Muscle of leg (tissue), 11 donors: Measurements from ENCODE around the gene FRMD4A. TPM values are rescaled to one million over a fixed set of nuclear protein-coding genes. Genes with fewer than 3 reads are reported as not detected.

Source experiments
- DNase-seq: peaks from one replicate; pipeline ENCODE4 v3.0.0; 2013
- H3K27ac ChIP-seq: one replicate; pipeline ENCODE4 v1.5.1; 2013; ENCODE audit warnings: mild to moderate bottlenecking, low read length, control low read depth
- H3K27me3 ChIP-seq: one replicate; pipeline ENCODE4 v1.6.1; 2013; ENCODE audit warnings: low read length; ENCODE audit not compliant: control insufficient read depth, insufficient read depth
- H3K36me3 ChIP-seq: one replicate; pipeline ENCODE4 v1.6.1; 2013; ENCODE audit warnings: low read length; ENCODE audit not compliant: control insufficient read depth, insufficient read depth
- H3K4me1 ChIP-seq: one replicate; pipeline ENCODE4 v1.6.1; 2013; ENCODE audit warnings: low read length; ENCODE audit not compliant: control insufficient read depth, insufficient read depth
- H3K4me3 ChIP-seq: one replicate; pipeline ENCODE4 v1.5.1; 2013; ENCODE audit warnings: low read length, control low read depth
- H3K9me3 ChIP-seq: replicated peaks from 2 replicates; pipeline ENCODE4 v1.6.1; 2013; ENCODE audit warnings: low read depth, low read length; ENCODE audit not compliant: control insufficient read depth
- WGBS: methylation state at CpG from one replicate; pipeline ENCODE4 v1.1.5; 2013; ENCODE audit warnings: missing lambda C conversion rate; ENCODE audit not compliant: insufficient coverage; 5-methylcytosine and 5-hydroxymethylcytosine counted together
- polyA plus RNA-seq, 8 donors: library from polyadenylated mRNA; unstranded; fragments of 120-200 nt; gene quantifications; one replicate each; pipeline versions ENCODE4 v1.2.1 to v1.2.3, GENCODE V29; 2013; ENCODE audit warnings: inconsistent platforms in 1 of 8, low replicate concordance in 1 of 8; ENCODE audit not compliant: insufficient read length in 8 of 8, insufficient read depth in 1 of 8
- total RNA-seq: library from RNA; stranded (reverse); fragments of 120-200 nt; gene quantifications from one replicate; pipeline ENCODE4 v1.2.4, GENCODE V29; 2013

The FRMD4A gene
- total and polyA plus RNA-seq, 9 donors: 29.1 to 53.1 (median 42.0) TPM

DNA sequence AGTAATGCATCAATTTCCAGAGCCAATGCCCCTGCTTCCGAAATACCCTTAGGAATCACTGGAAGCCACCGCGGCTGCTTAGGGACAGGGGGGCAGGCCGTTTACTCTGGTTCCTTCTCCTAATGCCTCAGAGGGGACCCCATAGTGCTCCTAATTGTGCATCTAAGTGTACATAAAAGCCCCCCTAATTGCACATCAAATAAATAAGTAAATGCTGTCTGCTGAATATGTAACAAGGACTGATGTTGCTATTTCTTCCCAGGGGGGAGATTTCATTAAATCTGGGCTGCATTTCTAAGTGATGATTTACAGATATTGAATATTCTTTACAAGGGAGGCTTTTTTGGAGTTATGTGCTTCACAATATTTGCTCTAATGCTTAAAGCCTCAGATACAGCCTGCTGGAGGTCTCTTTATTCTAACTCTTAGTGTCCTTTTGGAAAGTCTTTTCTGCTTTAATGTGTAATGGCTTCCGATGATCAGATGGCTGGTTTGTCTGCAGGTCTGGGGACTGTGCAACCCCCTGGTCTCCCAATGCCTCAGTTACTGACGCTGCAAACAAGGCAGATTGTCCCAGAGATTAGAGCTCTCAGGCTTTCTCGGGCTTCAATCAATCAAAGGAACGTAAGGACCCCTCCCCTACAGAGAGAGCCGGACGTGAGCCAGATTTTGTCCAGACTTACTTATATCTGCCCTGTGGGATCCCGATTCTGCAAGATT is 601.0 kb downstream of the FRMD4A start:
- peaks cover 22% of the 10 kb centered on the region for H3K4me1 ChIP-seq
- no peaks in the 10 kb centered on the region for H3K27me3 ChIP-seq
- no peak for DNase-seq
- 27% methylated on average over 4 of the region's 11 CpGs for WGBS
- no peak overlapping the region for H3K27ac ChIP-seq
- H3K36me3 ChIP-seq: peaks cover 18% of the 10 kb centered on the region
- H3K4me3 ChIP-seq: no peak overlapping the region
- H3K9me3 ChIP-seq: no peaks in the 10 kb centered on the region

GRCh38 chr10:13728898-13729535 is 601.7 kb downstream of the FRMD4A start:
- DNase-seq: no peak
- no peaks in the 10 kb centered on the region for H3K27me3 ChIP-seq
- no peaks in the 10 kb centered on the region for H3K9me3 ChIP-seq
- H3K4me1 ChIP-seq: peaks cover 29% of the 10 kb centered on the region
- WGBS: 92% methylated on average over 6 of the region's 26 CpGs
- no peak overlapping the region for H3K27ac ChIP-seq
- no peak overlapping the region for H3K4me3 ChIP-seq
- H3K36me3 ChIP-seq: peaks cover 18% of the 10 kb centered on the region

DNA sequence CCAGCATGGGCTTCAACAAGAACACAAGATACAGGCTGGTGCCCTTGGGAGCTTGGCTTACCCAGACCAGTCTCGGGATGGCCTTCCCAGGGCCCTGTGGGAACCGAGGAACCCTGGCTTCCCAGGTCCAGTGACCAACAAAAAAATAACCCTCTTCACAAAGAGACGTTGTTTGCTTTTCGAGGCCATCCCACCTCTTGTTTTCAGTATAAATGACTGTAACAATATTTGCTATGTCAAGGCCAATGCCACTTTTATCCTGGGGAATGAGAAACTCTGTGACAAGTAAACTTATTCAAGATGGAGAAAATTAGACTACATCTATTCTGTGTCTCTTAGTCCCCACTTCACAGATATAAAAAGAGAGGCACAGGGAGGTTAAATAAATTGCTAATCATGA is 605.1 kb downstream of the FRMD4A start:
- Histone ChIP-seq H3K4me3 (no peak overlapping the region), H3K27me3 (no peaks in the 10 kb centered on the region), H3K4me1 (peaks cover 15% of the 10 kb centered on the region), H3K27ac (no peak overlapping the region), H3K9me3 (peaks cover 2% of the 10 kb centered on the region), H3K36me3 (peaks cover 10% of the 10 kb centered on the region)
- no peak for DNase-seq
- WGBS: 76% methylated on average over 2 of the region's 4 CpGs

- peak overlapping the region; percentile 52 for H3K27ac ChIP-seq
- H3K27me3 ChIP-seq: no peaks in the 10 kb centered on the region
- peak; percentile 97 for DNase-seq
- H3K36me3 ChIP-seq: peaks cover 10% of the 10 kb centered on the region
- 32% methylated on average over 9 of the region's 10 CpGs for WGBS
- H3K4me1 ChIP-seq: peaks cover 12% of the 10 kb centered on the region
- H3K4me3 ChIP-seq: no peak overlapping the region
- H3K9me3 ChIP-seq: peaks cover 2% of the 10 kb centered on the region
These were observed 606.2 kb downstream of the FRMD4A start for GRCh38 chr10:13724484-13724883.

- H3K36me3 ChIP-seq: peaks cover 10% of the 10 kb centered on the region
- peaks cover 21% of the 10 kb centered on the region for H3K4me1 ChIP-seq
- 89% methylated on average over 3 of the region's 4 CpGs for WGBS
- H3K27me3 ChIP-seq: no peaks in the 10 kb centered on the region
- H3K9me3 ChIP-seq: peaks cover 2% of the 10 kb centered on the region
- H3K27ac ChIP-seq: no peak overlapping the region
- no peak for DNase-seq
- no peak overlapping the region for H3K4me3 ChIP-seq
These were observed 607.7 kb downstream of the FRMD4A start for GRCh38 chr10:13722747-13723653.

GRCh38 chr10:13721486-13721885 is 609.2 kb downstream of the FRMD4A start:
- no peak for DNase-seq
- H3K27me3 ChIP-seq: no peaks in the 10 kb centered on the region
- peaks cover 34% of the 10 kb centered on the region for H3K4me1 ChIP-seq
- no peak overlapping the region for H3K4me3 ChIP-seq
- H3K36me3 ChIP-seq: peaks cover 5% of the 10 kb centered on the region
- WGBS: 97% methylated on average over 5 of the region's 7 CpGs
- no peak overlapping the region for H3K27ac ChIP-seq
- peaks cover 2% of the 10 kb centered on the region for H3K9me3 ChIP-seq

- Histone ChIP-seq H3K4me3 (no peak overlapping the region), H3K27ac (no peak overlapping the region), H3K4me1 (peaks cover 34% of the 10 kb centered on the region), H3K9me3 (peaks cover 2% of the 10 kb centered on the region), H3K36me3 (peaks cover 11% of the 10 kb centered on the region), H3K27me3 (no peaks in the 10 kb centered on the region)
- WGBS: 95% methylated on average over 3 of the region's 4 CpGs
- no peak for DNase-seq
These were observed 610.0 kb downstream of the FRMD4A start for GRCh38 chr10:13720699-13721098.

DNA sequence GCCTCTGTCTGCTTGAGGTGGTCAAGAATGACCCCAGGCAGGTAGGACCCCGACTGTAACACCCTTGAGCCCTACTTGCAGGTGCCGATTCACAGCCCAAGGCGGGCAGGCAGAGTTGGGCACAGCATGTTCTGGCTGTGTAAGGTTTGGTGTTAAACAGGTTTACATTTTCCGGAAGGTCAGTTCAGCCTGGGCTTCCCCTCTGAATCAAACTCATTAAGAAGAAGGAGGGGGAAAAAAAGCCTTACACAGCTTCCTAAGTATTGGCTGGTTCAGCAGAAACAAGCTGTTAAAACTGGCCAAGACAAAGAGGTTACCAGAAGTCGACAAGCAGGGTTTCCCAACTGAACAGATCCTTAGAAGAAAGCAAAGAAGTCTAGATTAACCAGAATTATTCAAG is 611.3 kb downstream of the FRMD4A start:
- 88% methylated on average over 2 of the region's 5 CpGs for WGBS
- Histone ChIP-seq H3K4me1 (peaks cover 29% of the 10 kb centered on the region), H3K4me3 (no peak overlapping the region), H3K27ac (peak overlapping the region; percentile 85), H3K27me3 (no peaks in the 10 kb centered on the region), H3K36me3 (peaks cover 11% of the 10 kb centered on the region), H3K9me3 (peaks cover 2% of the 10 kb centered on the region)
- DNase-seq: peak; percentile 70

DNA sequence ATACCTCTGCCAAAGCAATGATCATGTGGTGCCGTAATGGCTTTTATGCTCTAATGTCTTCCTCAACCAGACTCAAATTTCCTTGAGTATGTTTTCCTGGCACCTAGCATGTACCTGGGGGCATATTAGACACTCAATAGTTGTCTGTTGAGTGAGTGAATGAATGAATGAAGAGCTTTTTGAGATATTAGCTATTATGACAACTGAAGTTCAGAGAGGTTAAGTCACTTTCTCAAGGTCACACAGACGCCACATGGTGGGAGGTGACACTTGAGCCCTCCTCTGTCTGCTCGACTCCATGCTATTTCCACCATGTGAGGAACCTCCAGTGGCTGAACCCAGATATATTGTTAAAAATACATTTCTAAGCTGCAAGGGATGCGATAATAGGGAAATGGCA is 611.9 kb downstream of the FRMD4A start:
- peaks cover 11% of the 10 kb centered on the region for H3K36me3 ChIP-seq
- no peak overlapping the region for H3K4me3 ChIP-seq
- no peak for DNase-seq
- H3K4me1 ChIP-seq: peaks cover 26% of the 10 kb centered on the region
- peaks cover 2% of the 10 kb centered on the region for H3K9me3 ChIP-seq
- no peaks in the 10 kb centered on the region for H3K27me3 ChIP-seq
- 100% methylated on average over 1 of the region's 4 CpGs for WGBS
- peak overlapping the region; percentile 85 for H3K27ac ChIP-seq
